WTC11 (cell line): ENCODE results near the gene TPM3. TPM values are rescaled to one million over a fixed set of nuclear protein-coding genes. Genes with fewer than 3 reads are reported as not detected.

ENCODE experiments used
- ATAC-seq: fragments of 200-7000 bp; cut with Tn5 transposase; 2 replicates; pipeline ENCODE4 v1.10.0; 2021; ENCODE audit warnings: mild to moderate bottlenecking, moderate library complexity
- CTCF ChIA-PET: fragments of 300-600 bp; sonication (Branson Sonifier 250); formaldehyde crosslinking; loops from one replicate; lab custom pipeline; 2021; ENCODE audit warnings: antibody characterized with exemption; lab: Charles Lee
- POLR2A ChIA-PET: fragments of 350-600 bp; sonication (Branson Sonifier 250); formaldehyde crosslinking; loops from one replicate; lab custom pipeline; 2021; ENCODE audit warnings: antibody characterized with exemption; lab: Charles Lee
- DNase-seq: peaks from one replicate; pipeline ENCODE4 v3.0.0; 2021; ENCODE audit warnings: low spot score
- H3K27ac Mint-ChIP-seq: 2 replicates; pipeline ENCODE4 v1.8.0; 2021; ENCODE audit warnings: mixed read lengths
- H3K27me3 Mint-ChIP-seq: 2 replicates; pipeline ENCODE4 v1.8.0; 2021; ENCODE audit warnings: low read depth, mild to moderate bottlenecking, moderate library complexity, mixed read lengths
- H3K36me3 Mint-ChIP-seq: 2 replicates; pipeline ENCODE4 v1.8.0; 2021; ENCODE audit warnings: mixed read lengths
- H3K4me1 Mint-ChIP-seq: 2 replicates; pipeline ENCODE4 v1.8.0; 2022; ENCODE audit warnings: mixed read lengths
- H3K4me3 Mint-ChIP-seq: 2 replicates; pipeline ENCODE4 v1.8.0; 2021; ENCODE audit warnings: mild to moderate bottlenecking, moderate library complexity, mixed read lengths
- H3K9me3 Mint-ChIP-seq: 2 replicates; pipeline ENCODE4 v1.8.0; 2021; ENCODE audit warnings: mixed read lengths
- CBFB ChIP-seq: sonication (generic); formaldehyde crosslinking; IDR thresholded peaks from 2 replicates; pipeline ENCODE4 v1.8.1; 2022; ENCODE audit warnings: mild to moderate bottlenecking, low read depth, missing genetic modification reagents
- ETV6 ChIP-seq: sonication (generic); formaldehyde crosslinking; IDR thresholded peaks from 2 replicates; pipeline ENCODE4 v1.8.1; 2022; ENCODE audit warnings: mild to moderate bottlenecking, missing genetic modification reagents
- GRHL2 ChIP-seq: fragments of 250-450 bp; sonication (Bioruptor Pico); IDR thresholded peaks from 2 replicates; pipeline ENCODE4 v1.8.0; 2022; ENCODE audit warnings: mild to moderate bottlenecking, moderate library complexity; ENCODE audit not compliant: insufficient replicate concordance, severe bottlenecking
- KAT7 ChIP-seq: sonication (generic); formaldehyde crosslinking; IDR thresholded peaks from 2 replicates; pipeline ENCODE4 v1.8.1; 2023; ENCODE audit warnings: missing genetic modification reagents, mild to moderate bottlenecking, borderline replicate concordance
- NFYB ChIP-seq: sonication (generic); formaldehyde crosslinking; conservative IDR thresholded peaks from 2 replicates; pipeline ENCODE4 v1.8.0; 2022; ENCODE audit warnings: low read depth, missing genetic modification reagents
- PRRX2 ChIP-seq: fragments of 250-450 bp; sonication (Bioruptor Pico); IDR thresholded peaks from 2 replicates; pipeline ENCODE4 v1.8.0; 2021; ENCODE audit warnings: mild to moderate bottlenecking
- TCF7 ChIP-seq: sonication (generic); formaldehyde crosslinking; IDR thresholded peaks from 2 replicates; pipeline ENCODE4 v1.8.0; 2022; ENCODE audit warnings: mild to moderate bottlenecking, low read depth, missing genetic modification reagents, moderate library complexity
- TEAD4 ChIP-seq: sonication (generic); formaldehyde crosslinking; IDR thresholded peaks from 2 replicates; pipeline ENCODE4 v1.8.0; 2022; ENCODE audit warnings: mild to moderate bottlenecking, missing genetic modification reagents
- ZNF138 ChIP-seq: sonication (generic); formaldehyde crosslinking; conservative IDR thresholded peaks from 2 replicates; pipeline ENCODE4 v1.8.1; 2022; ENCODE audit warnings: mild to moderate bottlenecking, moderate library complexity, missing genetic modification reagents
- ZNF423 ChIP-seq: fragments of 250-450 bp; sonication (Bioruptor Pico); IDR thresholded peaks from 2 replicates; pipeline ENCODE4 v2.1.2; 2022; ENCODE audit warnings: mild to moderate bottlenecking, moderate library complexity
- ZNF425 ChIP-seq: fragments of 250-450 bp; sonication (Bioruptor Pico); conservative IDR thresholded peaks from 2 replicates; pipeline ENCODE4 v1.9.0; 2021; ENCODE audit warnings: mild to moderate bottlenecking
- ZNF671 ChIP-seq: fragments of 250-450 bp; sonication (Bioruptor Pico); IDR thresholded peaks from 2 replicates; pipeline ENCODE4 v1.8.0; 2021; ENCODE audit warnings: mild to moderate bottlenecking
- total RNA-seq: library from RNA; stranded (reverse); gene quantifications from 3 replicates; pipeline ENCODE4 v1.2.3, GENCODE V29; 2021
- TF ChIP-seq, protein P1 (sequence below): sonication (generic); formaldehyde crosslinking; IDR thresholded peaks from 2 replicates; pipeline ENCODE4 v1.8.1; 2022; ENCODE audit warnings: low read depth, missing genetic modification reagents, borderline replicate concordance
- TF ChIP-seq, protein P2 (sequence below): sonication (generic); formaldehyde crosslinking; IDR thresholded peaks from 2 replicates; pipeline ENCODE4 v1.8.0; 2022; ENCODE audit warnings: missing genetic modification reagents
- TF ChIP-seq, protein P3 (sequence below): sonication (generic); formaldehyde crosslinking; IDR thresholded peaks from 2 replicates; pipeline ENCODE4 v1.8.0; 2022; ENCODE audit warnings: mild to moderate bottlenecking, missing genetic modification reagents
- TF ChIP-seq, protein P4 (sequence below): sonication (generic); formaldehyde crosslinking; IDR thresholded peaks from 2 replicates; pipeline ENCODE4 v1.8.1; 2023; ENCODE audit warnings: mild to moderate bottlenecking, missing genetic modification reagents, borderline replicate concordance
- TF ChIP-seq, protein P5 (sequence below): sonication (generic); formaldehyde crosslinking; IDR thresholded peaks from 2 replicates; pipeline ENCODE4 v1.8.1; 2023; ENCODE audit warnings: mild to moderate bottlenecking, missing genetic modification reagents, moderate library complexity

Gene TPM3
- total RNA-seq, 1 experiment from 2014 or later: 614 TPM

- H3K27ac Mint-ChIP-seq: peak overlapping the region; percentile 85
- peaks cover 29% of the 10 kb centered on the region for H3K36me3 Mint-ChIP-seq
- ChIA-PET POLR2A (interaction anchor here (1.5 kb wide), 1 partner anchor 41 kb away, joined by 4 read pairs; the partner anchor contains the start of gene UBAP2L), CTCF (interaction anchor here (1.1 to 2.8 kb wide), 2 partner anchors 149 to 156 kb away, joined by 3 to 7 read pairs; no protein-coding TSS in a partner anchor)
- no peak for ATAC-seq
- H3K4me1 Mint-ChIP-seq: peaks cover 43% of the 10 kb centered on the region
- no peak for TF ChIP-seq TEAD4
- no peak for TF ChIP-seq ZNF138 (CRISPR knock-in tag)
- TF ChIP-seq NFYB: no peak
- TF ChIP-seq ZNF425 (CRISPR knock-in tag): no peak
- TF ChIP-seq, protein P1, sequence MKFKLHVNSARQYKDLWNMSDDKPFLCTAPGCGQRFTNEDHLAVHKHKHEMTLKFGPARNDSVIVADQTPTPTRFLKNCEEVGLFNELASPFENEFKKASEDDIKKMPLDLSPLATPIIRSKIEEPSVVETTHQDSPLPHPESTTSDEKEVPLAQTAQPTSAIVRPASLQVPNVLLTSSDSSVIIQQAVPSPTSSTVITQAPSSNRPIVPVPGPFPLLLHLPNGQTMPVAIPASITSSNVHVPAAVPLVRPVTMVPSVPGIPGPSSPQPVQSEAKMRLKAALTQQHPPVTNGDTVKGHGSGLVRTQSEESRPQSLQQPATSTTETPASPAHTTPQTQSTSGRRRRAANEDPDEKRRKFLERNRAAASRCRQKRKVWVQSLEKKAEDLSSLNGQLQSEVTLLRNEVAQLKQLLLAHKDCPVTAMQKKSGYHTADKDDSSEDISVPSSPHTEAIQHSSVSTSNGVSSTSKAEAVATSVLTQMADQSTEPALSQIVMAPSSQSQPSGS (CRISPR knock-in tag): no peak
- TF ChIP-seq TCF7: no peak
- TF ChIP-seq ZNF671: no peak
- TF ChIP-seq, protein P2, sequence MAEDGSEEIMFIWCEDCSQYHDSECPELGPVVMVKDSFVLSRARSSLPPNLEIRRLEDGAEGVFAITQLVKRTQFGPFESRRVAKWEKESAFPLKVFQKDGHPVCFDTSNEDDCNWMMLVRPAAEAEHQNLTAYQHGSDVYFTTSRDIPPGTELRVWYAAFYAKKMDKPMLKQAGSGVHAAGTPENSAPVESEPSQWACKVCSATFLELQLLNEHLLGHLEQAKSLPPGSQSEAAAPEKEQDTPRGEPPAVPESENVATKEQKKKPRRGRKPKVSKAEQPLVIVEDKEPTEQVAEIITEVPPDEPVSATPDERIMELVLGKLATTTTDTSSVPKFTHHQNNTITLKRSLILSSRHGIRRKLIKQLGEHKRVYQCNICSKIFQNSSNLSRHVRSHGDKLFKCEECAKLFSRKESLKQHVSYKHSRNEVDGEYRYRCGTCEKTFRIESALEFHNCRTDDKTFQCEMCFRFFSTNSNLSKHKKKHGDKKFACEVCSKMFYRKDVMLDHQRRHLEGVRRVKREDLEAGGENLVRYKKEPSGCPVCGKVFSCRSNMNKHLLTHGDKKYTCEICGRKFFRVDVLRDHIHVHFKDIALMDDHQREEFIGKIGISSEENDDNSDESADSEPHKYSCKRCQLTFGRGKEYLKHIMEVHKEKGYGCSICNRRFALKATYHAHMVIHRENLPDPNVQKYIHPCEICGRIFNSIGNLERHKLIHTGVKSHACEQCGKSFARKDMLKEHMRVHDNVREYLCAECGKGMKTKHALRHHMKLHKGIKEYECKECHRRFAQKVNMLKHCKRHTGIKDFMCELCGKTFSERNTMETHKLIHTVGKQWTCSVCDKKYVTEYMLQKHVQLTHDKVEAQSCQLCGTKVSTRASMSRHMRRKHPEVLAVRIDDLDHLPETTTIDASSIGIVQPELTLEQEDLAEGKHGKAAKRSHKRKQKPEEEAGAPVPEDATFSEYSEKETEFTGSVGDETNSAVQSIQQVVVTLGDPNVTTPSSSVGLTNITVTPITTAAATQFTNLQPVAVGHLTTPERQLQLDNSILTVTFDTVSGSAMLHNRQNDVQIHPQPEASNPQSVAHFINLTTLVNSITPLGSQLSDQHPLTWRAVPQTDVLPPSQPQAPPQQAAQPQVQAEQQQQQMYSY (CRISPR knock-in tag): no peak
- no peak for TF ChIP-seq GRHL2 (CRISPR knock-in tag)
- TF ChIP-seq, protein P3, sequence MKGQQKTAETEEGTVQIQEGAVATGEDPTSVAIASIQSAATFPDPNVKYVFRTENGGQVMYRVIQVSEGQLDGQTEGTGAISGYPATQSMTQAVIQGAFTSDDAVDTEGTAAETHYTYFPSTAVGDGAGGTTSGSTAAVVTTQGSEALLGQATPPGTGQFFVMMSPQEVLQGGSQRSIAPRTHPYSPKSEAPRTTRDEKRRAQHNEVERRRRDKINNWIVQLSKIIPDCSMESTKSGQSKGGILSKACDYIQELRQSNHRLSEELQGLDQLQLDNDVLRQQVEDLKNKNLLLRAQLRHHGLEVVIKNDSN (CRISPR knock-in tag): no peak
- TF ChIP-seq ETV6 (CRISPR knock-in tag): no peak
- no peak for DNase-seq
- H3K9me3 Mint-ChIP-seq: no peaks in the 10 kb centered on the region
- peak overlapping the region; percentile 48 for H3K4me3 Mint-ChIP-seq
- H3K27me3 Mint-ChIP-seq: no peaks in the 10 kb centered on the region
These were observed 12.7 kb downstream of the TPM3 start for GRCh38 chr1:154178911-154179811.

GRCh38 chr1:154178013-154178412 lies 13.9 kb downstream of the TPM3 start:
- DNase-seq (no peak), ATAC-seq (no peak)
- H3K36me3 Mint-ChIP-seq: peaks cover 31% of the 10 kb centered on the region
- peaks cover 43% of the 10 kb centered on the region for H3K4me1 Mint-ChIP-seq
- H3K27me3 Mint-ChIP-seq: no peaks in the 10 kb centered on the region
- no peaks in the 10 kb centered on the region for H3K9me3 Mint-ChIP-seq
- POLR2A ChIA-PET: interaction anchor here (0.6 kb wide), 1 partner anchor 1296 kb away, joined by 3 read pairs; no protein-coding TSS in a partner anchor
- H3K4me3 Mint-ChIP-seq: no peak overlapping the region
- CTCF ChIA-PET: interaction anchor here (1.1 kb wide), 2 partner anchors 150 to 157 kb away, joined by 3 read pairs; no protein-coding TSS in a partner anchor
- H3K27ac Mint-ChIP-seq: peak overlapping the region; percentile 71
- TF ChIP-seq PRRX2 (CRISPR knock-in tag) (no peak), ZNF423 (CRISPR knock-in tag) (no peak), CBFB (no peak), KAT7 (CRISPR knock-in tag) (no peak)
- TF ChIP-seq, protein P4, sequence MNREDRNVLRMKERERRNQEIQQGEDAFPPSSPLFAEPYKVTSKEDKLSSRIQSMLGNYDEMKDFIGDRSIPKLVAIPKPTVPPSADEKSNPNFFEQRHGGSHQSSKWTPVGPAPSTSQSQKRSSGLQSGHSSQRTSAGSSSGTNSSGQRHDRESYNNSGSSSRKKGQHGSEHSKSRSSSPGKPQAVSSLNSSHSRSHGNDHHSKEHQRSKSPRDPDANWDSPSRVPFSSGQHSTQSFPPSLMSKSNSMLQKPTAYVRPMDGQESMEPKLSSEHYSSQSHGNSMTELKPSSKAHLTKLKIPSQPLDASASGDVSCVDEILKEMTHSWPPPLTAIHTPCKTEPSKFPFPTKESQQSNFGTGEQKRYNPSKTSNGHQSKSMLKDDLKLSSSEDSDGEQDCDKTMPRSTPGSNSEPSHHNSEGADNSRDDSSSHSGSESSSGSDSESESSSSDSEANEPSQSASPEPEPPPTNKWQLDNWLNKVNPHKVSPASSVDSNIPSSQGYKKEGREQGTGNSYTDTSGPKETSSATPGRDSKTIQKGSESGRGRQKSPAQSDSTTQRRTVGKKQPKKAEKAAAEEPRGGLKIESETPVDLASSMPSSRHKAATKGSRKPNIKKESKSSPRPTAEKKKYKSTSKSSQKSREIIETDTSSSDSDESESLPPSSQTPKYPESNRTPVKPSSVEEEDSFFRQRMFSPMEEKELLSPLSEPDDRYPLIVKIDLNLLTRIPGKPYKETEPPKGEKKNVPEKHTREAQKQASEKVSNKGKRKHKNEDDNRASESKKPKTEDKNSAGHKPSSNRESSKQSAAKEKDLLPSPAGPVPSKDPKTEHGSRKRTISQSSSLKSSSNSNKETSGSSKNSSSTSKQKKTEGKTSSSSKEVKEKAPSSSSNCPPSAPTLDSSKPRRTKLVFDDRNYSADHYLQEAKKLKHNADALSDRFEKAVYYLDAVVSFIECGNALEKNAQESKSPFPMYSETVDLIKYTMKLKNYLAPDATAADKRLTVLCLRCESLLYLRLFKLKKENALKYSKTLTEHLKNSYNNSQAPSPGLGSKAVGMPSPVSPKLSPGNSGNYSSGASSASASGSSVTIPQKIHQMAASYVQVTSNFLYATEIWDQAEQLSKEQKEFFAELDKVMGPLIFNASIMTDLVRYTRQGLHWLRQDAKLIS (CRISPR knock-in tag): no peak
- TF ChIP-seq, protein P5, sequence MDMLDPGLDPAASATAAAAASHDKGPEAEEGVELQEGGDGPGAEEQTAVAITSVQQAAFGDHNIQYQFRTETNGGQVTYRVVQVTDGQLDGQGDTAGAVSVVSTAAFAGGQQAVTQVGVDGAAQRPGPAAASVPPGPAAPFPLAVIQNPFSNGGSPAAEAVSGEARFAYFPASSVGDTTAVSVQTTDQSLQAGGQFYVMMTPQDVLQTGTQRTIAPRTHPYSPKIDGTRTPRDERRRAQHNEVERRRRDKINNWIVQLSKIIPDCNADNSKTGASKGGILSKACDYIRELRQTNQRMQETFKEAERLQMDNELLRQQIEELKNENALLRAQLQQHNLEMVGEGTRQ (CRISPR knock-in tag): no peak
